H1 (cell line): Measurements from ENCODE around the gene TBC1D22A.

Experiments
- BCL11A ChIP-seq, 2 experiments: IDR thresholded peaks; one replicate each; pipeline ENCODE4 v1.6.1; 2011; ENCODE audit warnings: low read depth in 2 of 2, low read length in 2 of 2, mild to moderate bottlenecking in 2 of 2
- E2F6 ChIP-seq: IDR thresholded peaks from 2 replicates; pipeline ENCODE4 v1.6.1; 2012; ENCODE audit warnings: inconsistent platforms
- POLR2A ChIP-seq, 2 experiments: IDR thresholded peaks; 1 replicate in 1 of 2; 2 replicates in 1 of 2; pipeline ENCODE4 v1.6.1; 2011; ENCODE audit warnings: low read depth in 2 of 2, low read length in 2 of 2, mild to moderate bottlenecking in 2 of 2; ENCODE audit errors: control extremely low read depth in 1 of 2

- no peak for TF ChIP-seq BCL11A (IDR thresholded peaks at IDR 0.05; ENCODE audit: low read depth in 2 of 2, low read length in 2 of 2)
- no peak for TF ChIP-seq POLR2A (IDR thresholded peaks at IDR 0.05; ENCODE audit: control extremely low read depth in 1 of 2, low read depth in 2 of 2, low read length in 2 of 2)
- no peak for TF ChIP-seq E2F6
Measured at GRCh38 chr22:46923394-46923793, 160.9 kb downstream of the TBC1D22A start.
